Neural progenitor cell (in vitro differentiated cells): ENCODE results near the gene GCC1. TPM values are rescaled to one million over a fixed set of nuclear protein-coding genes. Genes with fewer than 3 reads are reported as not detected.

ENCODE experiments used
- DNase-seq: peaks from one replicate; pipeline ENCODE4 v3.0.0-alpha.2; 2016; ENCODE audit warnings: low spot score
- H2AFZ ChIP-seq: fragments of 200-600 bp; sonication (generic); replicated peaks from 2 replicates; pipeline ENCODE4 v1.6.1; 2016; ENCODE audit warnings: antibody characterized with exemption
- H3F3A ChIP-seq: fragments of 200-600 bp; sonication (generic); 2 replicates; pipeline ENCODE4 v1.6.1; 2016; ENCODE audit warnings: antibody characterized with exemption, low read depth
- H3K27ac ChIP-seq: fragments of 200-600 bp; sonication (generic); 2 replicates; pipeline ENCODE4 v1.5.1; 2016; ENCODE audit warnings: mild to moderate bottlenecking
- H3K27me3 ChIP-seq: fragments of 200-600 bp; sonication (generic); 2 replicates; pipeline ENCODE4 v1.6.1; 2016; ENCODE audit warnings: mild to moderate bottlenecking, moderate library complexity
- H3K36me3 ChIP-seq: fragments of 200-600 bp; sonication (generic); 2 replicates; pipeline ENCODE4 v1.5.1; 2016
- H3K4me1 ChIP-seq: fragments of 200-600 bp; sonication (generic); 2 replicates; pipeline ENCODE4 v1.6.1; 2016; ENCODE audit warnings: mixed run types
- H3K4me2 ChIP-seq: fragments of 200-600 bp; sonication (generic); 2 replicates; pipeline ENCODE4 v1.6.1; 2016
- H3K4me3 ChIP-seq: fragments of 200-600 bp; sonication (generic); 2 replicates; pipeline ENCODE4 v1.5.1; 2016
- H3K79me2 ChIP-seq: fragments of 200-600 bp; sonication (generic); 2 replicates; pipeline ENCODE4 v1.6.1; 2016; ENCODE audit warnings: low read depth
- H3K9ac ChIP-seq: fragments of 200-600 bp; sonication (generic); 2 replicates; pipeline ENCODE4 v1.6.1; 2016
- H3K9me3 ChIP-seq: fragments of 200-600 bp; sonication (generic); 2 replicates; pipeline ENCODE4 v1.5.1; 2016; ENCODE audit warnings: low read depth
- H4K20me1 ChIP-seq: fragments of 200-600 bp; sonication (generic); 2 replicates; pipeline ENCODE4 v1.6.1; 2016; ENCODE audit warnings: low read depth
- H3K27ac Mint-ChIP-seq: 3 replicates; pipeline ENCODE4 v1.8.0; 2021; ENCODE audit warnings: mixed read lengths
- H3K27me3 Mint-ChIP-seq: 2 replicates; pipeline ENCODE4 v1.8.0; 2022; ENCODE audit warnings: low read depth, mild to moderate bottlenecking, inconsistent platforms, moderate library complexity, mixed read lengths; ENCODE audit not compliant: insufficient read depth
- H3K36me3 Mint-ChIP-seq: 3 replicates; pipeline ENCODE4 v1.8.0; 2021; ENCODE audit warnings: mixed read lengths
- H3K4me1 Mint-ChIP-seq: 3 replicates; pipeline ENCODE4 v1.8.0; 2021; ENCODE audit warnings: mixed read lengths
- H3K4me3 Mint-ChIP-seq: 3 replicates; pipeline ENCODE4 v1.8.0; 2021; ENCODE audit warnings: mild to moderate bottlenecking, moderate library complexity, mixed read lengths
- H3K9me3 Mint-ChIP-seq: 3 replicates; pipeline ENCODE4 v1.8.0; 2020; ENCODE audit warnings: mixed read lengths
- EZH2 ChIP-seq: fragments of 200-600 bp; sonication (generic); IDR thresholded peaks from 2 replicates; pipeline ENCODE4 v1.6.1; 2017; ENCODE audit warnings: antibody characterized with exemption, mild to moderate bottlenecking, moderate library complexity
- EZH2phosphoT487 ChIP-seq: fragments of 200-600 bp; sonication (generic); IDR thresholded peaks from 2 replicates; pipeline ENCODE4 v1.6.1; 2017; ENCODE audit warnings: antibody characterized with exemption
- total RNA-seq: library from RNA; depleted of rRNA; stranded (reverse); fragments of >200 nt; gene quantifications from 2 replicates; pipeline ENCODE4 v1.2.3, GENCODE V29; 2015; ENCODE audit warnings: low replicate concordance
- TF ChIP-seq, protein P1 (sequence below): fragments of 200-600 bp; sonication (generic); IDR thresholded peaks from 2 replicates; pipeline ENCODE4 v1.5.1; 2017; ENCODE audit warnings: antibody characterized with exemption, mild to moderate bottlenecking

The GCC1 gene
- total RNA-seq, 1 donor from 2014 or later = 7.1 TPM

DNA sequence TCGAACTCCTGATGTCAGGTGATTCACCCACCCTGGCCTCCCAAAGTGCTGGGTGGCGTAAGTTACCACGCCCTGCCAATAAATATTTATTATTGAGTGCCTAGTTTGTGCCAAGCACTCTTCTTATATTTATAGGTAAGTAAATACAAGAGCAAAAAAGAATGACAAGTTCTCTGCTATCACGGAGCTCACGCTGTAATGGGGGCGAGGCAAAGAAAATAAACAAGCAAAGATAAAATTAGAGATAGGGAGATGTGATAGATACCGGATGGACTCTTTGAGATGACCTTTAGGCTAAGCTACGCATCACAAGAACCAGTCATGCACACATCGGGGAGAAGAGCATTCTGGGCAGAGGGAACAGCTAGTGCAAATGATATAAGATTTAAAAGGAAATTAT is 46.3 kb downstream of the GCC1 start:
- no peak overlapping the region for H3K27ac ChIP-seq
- peaks cover 9% of the 10 kb centered on the region for H3K27me3 ChIP-seq
- no peaks in the 10 kb centered on the region for H3K79me2 ChIP-seq
- Mint-ChIP-seq H3K4me1 (peaks cover 17% of the 10 kb centered on the region), H3K36me3 (no peaks in the 10 kb centered on the region), H3K27ac (no peak overlapping the region), H3K4me3 (no peak overlapping the region), H3K27me3 (peaks cover 12% of the 10 kb centered on the region), H3K9me3 (peaks cover 4% of the 10 kb centered on the region)
- H3K4me2 ChIP-seq = no peak overlapping the region
- TF ChIP-seq, protein P1, sequence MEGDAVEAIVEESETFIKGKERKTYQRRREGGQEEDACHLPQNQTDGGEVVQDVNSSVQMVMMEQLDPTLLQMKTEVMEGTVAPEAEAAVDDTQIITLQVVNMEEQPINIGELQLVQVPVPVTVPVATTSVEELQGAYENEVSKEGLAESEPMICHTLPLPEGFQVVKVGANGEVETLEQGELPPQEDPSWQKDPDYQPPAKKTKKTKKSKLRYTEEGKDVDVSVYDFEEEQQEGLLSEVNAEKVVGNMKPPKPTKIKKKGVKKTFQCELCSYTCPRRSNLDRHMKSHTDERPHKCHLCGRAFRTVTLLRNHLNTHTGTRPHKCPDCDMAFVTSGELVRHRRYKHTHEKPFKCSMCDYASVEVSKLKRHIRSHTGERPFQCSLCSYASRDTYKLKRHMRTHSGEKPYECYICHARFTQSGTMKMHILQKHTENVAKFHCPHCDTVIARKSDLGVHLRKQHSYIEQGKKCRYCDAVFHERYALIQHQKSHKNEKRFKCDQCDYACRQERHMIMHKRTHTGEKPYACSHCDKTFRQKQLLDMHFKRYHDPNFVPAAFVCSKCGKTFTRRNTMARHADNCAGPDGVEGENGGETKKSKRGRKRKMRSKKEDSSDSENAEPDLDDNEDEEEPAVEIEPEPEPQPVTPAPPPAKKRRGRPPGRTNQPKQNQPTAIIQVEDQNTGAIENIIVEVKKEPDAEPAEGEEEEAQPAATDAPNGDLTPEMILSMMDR = no peak
- no peak for TF ChIP-seq EZH2phosphoT487
- TF ChIP-seq EZH2 = no peak
- no peak overlapping the region for H2AFZ ChIP-seq
- H3K4me1 ChIP-seq = peaks cover 41% of the 10 kb centered on the region
- H3K9ac ChIP-seq = no peak overlapping the region
- H3K9me3 ChIP-seq = no peaks in the 10 kb centered on the region
- no peaks in the 10 kb centered on the region for H3K36me3 ChIP-seq
- no peak for DNase-seq
- H4K20me1 ChIP-seq = no peaks in the 10 kb centered on the region
- no peak overlapping the region for H3K4me3 ChIP-seq
- peaks cover 31% of the 10 kb centered on the region for H3F3A ChIP-seq

DNA sequence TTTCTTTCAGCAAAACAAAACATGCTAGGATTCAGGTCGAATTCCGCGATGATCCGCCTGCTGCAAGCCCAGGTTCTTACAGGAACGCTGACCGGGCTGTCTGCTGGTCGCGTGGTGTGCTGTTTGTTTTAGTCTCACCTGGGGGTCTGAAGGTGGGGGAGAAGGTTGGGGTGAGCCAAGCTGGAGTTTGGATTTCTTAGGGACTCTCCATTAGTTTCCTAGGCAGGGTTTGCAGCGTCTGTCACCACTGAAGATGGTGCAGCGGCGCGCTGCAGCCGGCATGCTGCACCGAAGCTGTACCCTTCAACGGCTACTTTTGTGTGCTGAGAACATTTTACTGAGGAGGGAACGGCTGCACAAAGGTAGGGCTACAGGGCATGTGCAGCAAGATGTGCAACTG is 48.7 kb downstream of the GCC1 start:
- Histone ChIP-seq H3K4me2 (peak overlapping the region; percentile 80), H3K36me3 (no peaks in the 10 kb centered on the region), H2AFZ (peak overlapping the region; percentile 89), H3K27ac (no peak overlapping the region), H3K9me3 (no peaks in the 10 kb centered on the region), H3K9ac (no peak overlapping the region), H3K79me2 (no peaks in the 10 kb centered on the region), H3K4me1 (peaks cover 42% of the 10 kb centered on the region), H3K4me3 (peak overlapping the region; percentile 36), H4K20me1 (no peaks in the 10 kb centered on the region), H3K27me3 (peaks cover 9% of the 10 kb centered on the region), H3F3A (peaks cover 31% of the 10 kb centered on the region)
- Mint-ChIP-seq H3K27me3 (peaks cover 12% of the 10 kb centered on the region), H3K9me3 (peaks cover 4% of the 10 kb centered on the region), H3K4me1 (peaks cover 17% of the 10 kb centered on the region), H3K27ac (no peak overlapping the region), H3K4me3 (peak overlapping the region; percentile 84), H3K36me3 (no peaks in the 10 kb centered on the region)
- TF ChIP-seq, protein P1 = no peak
- TF ChIP-seq EZH2 = no peak
- TF ChIP-seq EZH2phosphoT487 = no peak
- peak; percentile 42 for DNase-seq

DNA sequence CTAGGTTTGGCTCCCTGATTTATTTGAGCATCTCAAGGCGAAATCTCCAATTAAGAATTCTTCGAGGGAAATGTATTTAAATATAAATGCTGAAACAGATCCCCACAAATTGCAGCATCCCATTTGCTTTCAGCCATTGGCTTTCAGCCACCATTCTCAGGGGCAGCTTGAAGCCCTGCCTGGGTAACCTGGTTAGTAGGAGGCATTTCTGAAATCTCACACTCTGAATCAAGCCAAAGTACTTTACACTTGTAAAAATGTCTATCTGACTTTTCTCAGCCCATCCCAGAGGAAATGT is 49.1 kb downstream of the GCC1 start:
- peak overlapping the region; percentile 84 for H3K4me3 Mint-ChIP-seq
- no peak overlapping the region for H3K27ac Mint-ChIP-seq
- Histone ChIP-seq H3K79me2 (no peaks in the 10 kb centered on the region), H3F3A (peaks cover 31% of the 10 kb centered on the region), H3K4me2 (peak overlapping the region; percentile 80), H3K27me3 (peaks cover 9% of the 10 kb centered on the region), H3K9ac (no peak overlapping the region), H3K4me3 (peak overlapping the region; percentile 36), H2AFZ (peak overlapping the region; percentile 89), H4K20me1 (no peaks in the 10 kb centered on the region), H3K4me1 (peaks cover 42% of the 10 kb centered on the region), H3K9me3 (no peaks in the 10 kb centered on the region), H3K36me3 (no peaks in the 10 kb centered on the region), H3K27ac (no peak overlapping the region)
- peak; percentile 23 for DNase-seq
- peaks cover 17% of the 10 kb centered on the region for H3K4me1 Mint-ChIP-seq
- no peak for TF ChIP-seq EZH2
- TF ChIP-seq, protein P1 = no peak
- TF ChIP-seq EZH2phosphoT487 = no peak
- no peaks in the 10 kb centered on the region for H3K36me3 Mint-ChIP-seq
- H3K9me3 Mint-ChIP-seq = peaks cover 4% of the 10 kb centered on the region
- peaks cover 10% of the 10 kb centered on the region for H3K27me3 Mint-ChIP-seq
